K562 (cell line): Measurements from ENCODE around the gene COA7. TPM values are rescaled to one million over a fixed set of nuclear protein-coding genes. Genes with fewer than 3 reads are reported as not detected.
A peak's percentile ranks its signal among the peaks of the same experiment; 100 is the strongest.
"Not testable (repeated sequence)": the region's sequence is repeated elsewhere in the genome, so short reads cannot be mapped to it uniquely, and the experiment has no call there.

Source experiments
- ATAC-seq: fragments of 200-7000 bp; cut with Tn5 transposase; 3 replicates; pipeline ENCODE4 v1.9.1; 2020; ENCODE audit warnings: moderate library complexity
- BruUV-seq: library from RNA; stranded (reverse); fragments of 400-500 nt; replicated peaks from 2 replicates; lab custom pipeline; 2021; lab: Mats Ljungman, UMichigan
- CTCF ChIA-PET: fragments of 300-600 bp; formaldehyde crosslinking; extraction: SDS; loops from one replicate; lab custom pipeline; 2021; ENCODE audit warnings: low intra/inter-chr PET ratio; lab: Yijun Ruan, JAX
- POLR2A ChIA-PET: fragments of 300-600, 350-650 bp; sonication (Branson Sonifier 250); formaldehyde crosslinking; extraction: SDS; loops from one replicate; lab custom pipeline; 2021; ENCODE audit warnings: antibody characterized with exemption, inconsistent platforms; lab: Yijun Ruan, JAX
- DNase-seq, 4 experiments: peaks; one replicate each; pipeline versions ENCODE4 v3.0.0 to v3.0.0-alpha.2; 2011 to 2018; ENCODE audit warnings: low spot score in 3 of 4, mixed read lengths in 3 of 4; ENCODE audit errors: extremely low read depth in 1 of 4
- FAIRE-seq: peaks from 2 replicates; lab custom pipeline; 2011; peaks lifted over from hg19 to GRCh38; lab: Jason Lieb, UNC
- H2AFZ ChIP-seq: 2 replicates; pipeline ENCODE4 v1.6.0; 2011; ENCODE audit warnings: low read depth, low read length, control low read depth, inconsistent platforms
- H3K27ac ChIP-seq: fragments of 200-600 bp; 3 replicates; pipeline ENCODE4 v1.8.0; 2011; ENCODE audit warnings: low read depth, mild to moderate bottlenecking, control low read depth, inconsistent platforms, low read length, moderate library complexity, mixed read lengths; ENCODE audit errors: extremely low read depth
- H3K27me3 ChIP-seq, 2 experiments: fragments of 300-600 bp in 1 of 2; 2 replicates in 1 of 2; 3 replicates in 1 of 2; pipeline versions ENCODE4 v1.6.0 to v1.8.0; 2011; ENCODE audit warnings: inconsistent platforms in 2 of 2, low read length in 2 of 2, mild to moderate bottlenecking in 1 of 2, mixed read lengths in 1 of 2, moderate library complexity in 1 of 2; ENCODE audit not compliant: control insufficient read depth in 2 of 2, insufficient read depth in 2 of 2
- H3K36me3 ChIP-seq: fragments of 300-600 bp; 3 replicates; pipeline ENCODE4 v1.8.0; 2011; ENCODE audit warnings: mild to moderate bottlenecking, low read length, inconsistent platforms; ENCODE audit not compliant: control insufficient read depth, insufficient read depth
- H3K4me1 ChIP-seq, 2 experiments: fragments of 200-600 bp in 1 of 2; replicated peaks in 1 of 2; 2 replicates in 1 of 2; 3 replicates in 1 of 2; pipeline versions ENCODE4 v1.5.1 to v1.8.0; 2011; ENCODE audit warnings: inconsistent platforms in 2 of 2, low read length in 2 of 2, mild to moderate bottlenecking in 1 of 2, mixed read lengths in 1 of 2, moderate library complexity in 1 of 2; ENCODE audit not compliant: control insufficient read depth in 2 of 2, insufficient read depth in 2 of 2
- H3K4me2 ChIP-seq: 2 replicates; pipeline ENCODE4 v1.6.1; 2011; ENCODE audit warnings: low read length, control low read depth, inconsistent platforms, mixed read lengths; ENCODE audit not compliant: insufficient read depth
- H3K4me3 ChIP-seq: fragments of 200-600 bp; sonication (generic), shearing (Covaris generic); 2 replicates; pipeline ENCODE4 v1.5.1; 2016; ENCODE audit warnings: control low read depth, inconsistent platforms
- H3K79me2 ChIP-seq: fragments of 200-600 bp; 3 replicates; pipeline ENCODE4 v1.8.0; 2011; ENCODE audit warnings: low read length, inconsistent platforms; ENCODE audit not compliant: control insufficient read depth, insufficient read depth
- H3K9ac ChIP-seq, 2 experiments: 2 replicates each; pipeline versions ENCODE4 v1.6.0 to v1.6.1; 2011; ENCODE audit warnings: low read depth in 2 of 2, low read length in 2 of 2, control low read depth in 1 of 2, inconsistent platforms in 1 of 2, mild to moderate bottlenecking in 1 of 2, mixed read lengths in 1 of 2; ENCODE audit not compliant: insufficient read depth in 1 of 2
- H3K9me1 ChIP-seq: one replicate; pipeline ENCODE4 v1.6.0; 2011; ENCODE audit warnings: inconsistent platforms, mild to moderate bottlenecking, low read length, moderate library complexity; ENCODE audit not compliant: control insufficient read depth, insufficient read depth
- H3K9me3 ChIP-seq: replicated peaks from 2 replicates; pipeline ENCODE4 v1.5.1; 2011; ENCODE audit warnings: low read depth, low read length, inconsistent platforms; ENCODE audit not compliant: control insufficient read depth, insufficient read depth
- H4K20me1 ChIP-seq: replicated peaks from 2 replicates; pipeline ENCODE4 v1.6.1; 2011; ENCODE audit warnings: low read length, inconsistent platforms, mixed read lengths; ENCODE audit not compliant: control insufficient read depth, insufficient read depth
- BCOR ChIP-seq: fragments of 450-650 bp; IDR thresholded peaks from 2 replicates; pipeline ENCODE4 v1.6.1; 2016
- ETV6 ChIP-seq, 3 experiments: fragments of 150-350 bp in 1 of 3; sonication (generic) in 1 of 3; formaldehyde crosslinking in 1 of 3; IDR thresholded peaks; 2 replicates each; pipeline versions ENCODE4 v1.6.1 to v1.8.0; 2014 to 2022; ENCODE audit warnings: borderline replicate concordance in 2 of 3, low read depth in 2 of 3, antibody characterized with exemption in 1 of 3, low read length in 1 of 3, mild to moderate bottlenecking in 1 of 3, missing genetic modification reagents in 1 of 3
- HDAC6 ChIP-seq: IDR thresholded peaks from 2 replicates; pipeline ENCODE4 v1.6.1; 2012; ENCODE audit warnings: low read depth, mild to moderate bottlenecking, control low read depth, inconsistent platforms, low read length, moderate library complexity
- MAX ChIP-seq: sonication (generic); formaldehyde crosslinking; IDR thresholded peaks from 2 replicates; pipeline ENCODE4 v1.9.0; 2022; ENCODE audit warnings: mild to moderate bottlenecking, missing genetic modification reagents
- XRCC5 ChIP-seq: fragments of 200-400 bp; formaldehyde crosslinking; IDR thresholded peaks from 2 replicates; pipeline ENCODE4 v1.6.1; 2017; ENCODE audit warnings: low read depth, mild to moderate bottlenecking, low read length
- ZNF121 ChIP-seq: sonication (generic); formaldehyde crosslinking; conservative IDR thresholded peaks from 2 replicates; pipeline ENCODE4 v1.8.0; 2022; ENCODE audit warnings: missing genetic modification reagents
- ZNF134 ChIP-seq: fragments of 250-450 bp; sonication (Bioruptor Pico); conservative IDR thresholded peaks from 2 replicates; pipeline ENCODE4 v1.4.0; 2020
- WGBS: fragments of 100-300 bp; shearing (Covaris generic); methylation state at CpG from one replicate; pipeline ENCODE4 v1.1.6; 2016; ENCODE audit warnings: low coverage, mixed read lengths; ENCODE audit not compliant: insufficient coverage; ENCODE audit errors: missing lambda C conversion rate; 5-methylcytosine and 5-hydroxymethylcytosine counted together
- in situ Hi-C: fragments of 300-500 bp; cut with MboI; formaldehyde crosslinking; loops from 4 replicates; pipeline ENCODE4 v1.15.0; 2018; ENCODE audit warnings: inconsistent platforms, mixed read lengths
- intact Hi-C: fragments of 100-400 bp; cut with micrococcal nuclease; formaldehyde crosslinking; loops from 2 replicates; pipeline ENCODE4 v1.14.2; 2022
- polyA plus RNA-seq, 8 experiments: library from polyadenylated mRNA; depleted of rRNA in 4 of 8; stranded (reverse) in 5 of 8; unstranded in 3 of 8; fragments of >200 nt; fragmentation: Nextera tagmentation in 2 of 8; fragmentation: Illumina TruSeq in 1 of 8; extraction: Ambion mirVana in 2 of 8; extraction: Trizol in 1 of 8; gene quantifications; 2 replicates each; pipeline versions ENCODE4 v1.2.1 to v1.2.3, GENCODE V29; 2011 to 2014; ENCODE audit warnings: inconsistent platforms in 1 of 8, missing spikeins in 1 of 8
- total RNA-seq, 7 experiments: library from RNA; depleted of rRNA in 6 of 7; stranded (reverse); fragments of >200 nt in 6 of 7; fragmentation: Illumina TruSeq in 2 of 7; extraction: Trizol in 2 of 7; gene quantifications; 2 replicates each; pipeline versions ENCODE4 v1.2.1 to v1.2.3, GENCODE V29; 2011 to 2021; ENCODE audit warnings: low replicate concordance in 1 of 7

COA7 gene
- total and polyA plus RNA-seq, 9 of the 15 experiments (the other 6 are each of a cell fraction or from before 2014, with no cell fraction given), result 19.4 to 82.8 (median 51.0) TPM

- FAIRE-seq, H3K27me3 ChIP-seq: not testable (repeated sequence)
- peaks cover 70% of the 10 kb centered on the region for H3K36me3 ChIP-seq
Observed at GRCh38 chr1:52693351-52693750, 4.8 kb downstream of the COA7 start.

GRCh38 chr1:52692697-52693096 is 5.5 kb downstream of the COA7 start:
- H3K27me3 ChIP-seq, result no peaks in the 10 kb centered on the region
- H3K36me3 ChIP-seq, result peaks cover 76% of the 10 kb centered on the region
- ChIA-PET CTCF (no interaction called here), POLR2A (interaction anchor here (1.4 kb wide), 1 partner anchor 125 kb away, joined by 4 read pairs; no protein-coding TSS in a partner anchor)
- H3K27ac ChIP-seq, result no peak overlapping the region
- no peak overlapping the region for H3K9ac ChIP-seq
- intact Hi-C loops, result no loop called here
- no peak for DNase-seq
- no peaks in the 10 kb centered on the region for H3K9me1 ChIP-seq
- no peak overlapping the region for H3K4me2 ChIP-seq
- peaks cover 2% of the 10 kb centered on the region in 2 experiments; a peak in 3 of 5 replicates for H3K4me1 ChIP-seq
- peaks cover 1% of the 10 kb centered on the region; the same call in 1 of the 2 replicates for H3K9me3 ChIP-seq
- BruUV-seq, result no TSS peak
- WGBS, result 97% methylated on average over 4 of the region's 4 CpGs
- no peak overlapping the region for H2AFZ ChIP-seq
- H3K79me2 ChIP-seq, result peaks cover 73% of the 10 kb centered on the region
- no peak for ATAC-seq
- FAIRE-seq, result no peak
- no peak overlapping the region for H3K4me3 ChIP-seq
- TF ChIP-seq MAX (CRISPR knock-in tag) (0 out of 2 replicates have a peak, but pooled peaks have one; percentile 12), HDAC6 (no peak), ETV6 (IDR thresholded peaks at IDR 0.05; ENCODE audit: borderline replicate concordance in 1 of 2, low read depth in 2 of 2, low read length in 1 of 2) (no peak), ETV6 (CRISPR knock-in tag; IDR thresholded peaks at IDR 0.05; ENCODE audit: borderline replicate concordance) (no peak), ZNF134 (CRISPR knock-in tag) (no peak), XRCC5 (no peak), ZNF121 (CRISPR knock-in tag) (no peak)
- no peaks in the 10 kb centered on the region for H4K20me1 ChIP-seq
- in situ Hi-C loops, result loop anchor here (25.0 kb wide), 1 partner anchor 555 kb away; the partner anchor contains the start of gene ZFYVE9

More at GRCh38 chr1:52693351-52693750, 4.8 kb downstream of the COA7 start:
- WGBS, result 91% methylated on average over 9 of the region's 10 CpGs
- H3K9me3 ChIP-seq, H2AFZ ChIP-seq, ATAC-seq, H3K4me3 ChIP-seq, H3K27ac ChIP-seq, BruUV-seq, H3K9me1 ChIP-seq, H3K9ac ChIP-seq, intact Hi-C loops, H4K20me1 ChIP-seq, CTCF ChIA-PET, H3K4me1 ChIP-seq, DNase-seq, H3K4me2 ChIP-seq: not testable (repeated sequence)
- in situ Hi-C loops, result loop anchor here (25.0 kb wide), 1 partner anchor 556 kb away; the partner anchor contains the start of gene ZFYVE9
- peaks cover 80% of the 10 kb centered on the region for H3K79me2 ChIP-seq
- POLR2A ChIA-PET, result interaction anchor here (0.6 to 1.4 kb wide), 3 partner anchors 11 to 125 kb away, joined by 4 read pairs; no protein-coding TSS in a partner anchor
- 0 out of 2 replicates have a peak, but pooled peaks have one; percentile 17 for TF ChIP-seq BCOR
